ENCODE results near the gene GNAZ.

The GNAZ gene

DNA sequence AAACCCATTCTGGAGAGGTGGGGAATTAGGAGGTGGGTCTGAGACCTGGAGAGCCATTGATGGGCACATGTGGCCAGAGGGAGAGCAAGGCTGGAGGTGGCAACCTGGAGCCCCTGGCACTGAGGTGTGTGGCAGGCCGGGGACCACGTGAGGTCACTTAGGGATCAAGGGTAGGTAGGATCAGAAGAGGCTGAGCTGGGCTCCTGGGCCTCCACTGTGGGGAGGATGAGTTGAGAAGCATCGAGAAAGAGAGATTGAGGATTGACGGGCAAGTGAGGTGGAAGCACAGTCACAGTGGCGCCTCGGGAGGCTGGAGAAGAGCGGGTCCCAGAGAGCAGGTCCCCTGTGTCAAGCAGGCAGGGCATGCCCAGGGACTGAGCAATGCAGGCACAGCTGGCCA, 4.1 kb downstream of the GNAZ start:
- Histone ChIP-seq H3K9ac (ENCODE audit: low read length) (no peak overlapping the region), H3K4me3 (ENCODE audit: low read length) (no peak overlapping the region), H3K27me3 (replicated peaks; ENCODE audit: control insufficient read depth, insufficient read depth, low read length) (peaks cover 7% of the 10 kb centered on the region), H3K9me3 (ENCODE audit: control insufficient read depth, low read length) (no peaks in the 10 kb centered on the region), H3K4me1 (ENCODE audit: control insufficient read depth, insufficient read depth, low read length) (peaks cover 4% of the 10 kb centered on the region), H3K36me3 (ENCODE audit: control insufficient read depth, insufficient read depth, low read length, severe bottlenecking) (no peaks in the 10 kb centered on the region)
- no peak for DNase-seq (ENCODE audit: low read depth)

DNA sequence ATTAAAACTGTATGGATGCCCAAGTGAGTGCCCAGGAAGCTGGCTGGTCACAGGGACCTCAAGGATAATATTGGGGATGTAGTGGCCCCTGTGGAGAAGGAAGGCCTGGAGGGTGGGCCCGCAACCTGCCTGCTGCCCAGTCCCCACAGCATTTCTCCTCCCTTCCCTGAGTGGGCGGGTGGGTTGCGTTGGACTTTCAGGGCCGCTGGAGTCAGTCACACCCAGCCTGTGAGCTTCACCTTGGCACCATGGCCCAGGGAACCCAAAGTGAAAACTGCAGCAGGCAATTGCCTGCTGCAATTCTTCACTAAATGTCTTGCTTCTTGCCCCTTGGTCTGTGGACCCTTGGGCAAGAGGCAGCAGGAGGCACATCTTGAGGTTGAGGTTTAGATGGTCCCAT, 4.7 kb downstream of the GNAZ start:
- H3K36me3 ChIP-seq (ENCODE audit: control insufficient read depth, insufficient read depth, low read length, severe bottlenecking): no peaks in the 10 kb centered on the region
- H3K4me1 ChIP-seq (ENCODE audit: control insufficient read depth, insufficient read depth, low read length): no peaks in the 10 kb centered on the region
- H3K9me3 ChIP-seq (ENCODE audit: control insufficient read depth, low read length): no peaks in the 10 kb centered on the region
- no peak for DNase-seq (ENCODE audit: low read depth)
- H3K27me3 ChIP-seq (replicated peaks; ENCODE audit: control insufficient read depth, insufficient read depth, low read length): peaks cover 4% of the 10 kb centered on the region
- no peak overlapping the region for H3K9ac ChIP-seq (ENCODE audit: low read length)
- no peak overlapping the region for H3K4me3 ChIP-seq (ENCODE audit: low read length)

DNA sequence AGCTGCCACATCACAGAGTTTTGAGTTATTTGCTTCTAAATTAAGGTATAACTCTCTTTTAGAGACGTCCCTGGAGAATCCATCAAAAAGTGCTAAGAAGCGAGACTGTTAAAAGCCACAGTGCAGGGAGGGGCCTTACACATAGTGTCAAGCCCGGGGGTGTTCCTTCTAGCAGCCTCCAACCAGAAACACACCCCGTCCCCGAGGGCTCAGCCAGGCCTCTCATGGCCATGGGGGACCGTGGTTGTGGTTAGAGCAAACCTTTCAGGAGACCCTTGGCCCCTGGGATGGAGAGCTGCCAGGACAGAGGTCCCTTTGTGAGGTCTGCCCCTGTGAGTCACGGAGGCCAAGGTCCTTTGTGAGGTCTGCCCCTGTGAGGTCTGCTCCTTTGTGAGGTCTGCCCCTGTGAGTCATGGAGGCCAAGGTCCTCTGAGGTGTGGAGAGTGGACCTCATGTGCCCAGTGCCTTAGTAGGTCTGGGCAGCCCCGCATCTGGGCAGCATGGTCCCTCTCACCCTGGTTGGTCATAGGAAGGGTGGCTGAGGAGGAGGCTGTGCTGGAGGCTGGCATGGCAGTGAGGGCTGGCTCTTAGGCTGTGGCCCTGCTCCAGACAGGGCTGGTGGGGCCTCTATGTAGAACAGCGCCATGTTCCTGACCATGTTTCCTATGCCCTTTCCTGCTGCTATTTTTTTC, 5.4 kb downstream of the GNAZ start:
- Histone ChIP-seq H3K27me3 (replicated peaks; ENCODE audit: control insufficient read depth, insufficient read depth, low read length) (peaks cover 4% of the 10 kb centered on the region), H3K36me3 (ENCODE audit: control insufficient read depth, insufficient read depth, low read length, severe bottlenecking) (no peaks in the 10 kb centered on the region), H3K4me3 (ENCODE audit: low read length) (no peak overlapping the region), H3K9ac (ENCODE audit: low read length) (no peak overlapping the region), H3K4me1 (ENCODE audit: control insufficient read depth, insufficient read depth, low read length) (no peaks in the 10 kb centered on the region), H3K9me3 (ENCODE audit: control insufficient read depth, low read length) (no peaks in the 10 kb centered on the region)
- DNase-seq (ENCODE audit: low read depth): no peak

DNA sequence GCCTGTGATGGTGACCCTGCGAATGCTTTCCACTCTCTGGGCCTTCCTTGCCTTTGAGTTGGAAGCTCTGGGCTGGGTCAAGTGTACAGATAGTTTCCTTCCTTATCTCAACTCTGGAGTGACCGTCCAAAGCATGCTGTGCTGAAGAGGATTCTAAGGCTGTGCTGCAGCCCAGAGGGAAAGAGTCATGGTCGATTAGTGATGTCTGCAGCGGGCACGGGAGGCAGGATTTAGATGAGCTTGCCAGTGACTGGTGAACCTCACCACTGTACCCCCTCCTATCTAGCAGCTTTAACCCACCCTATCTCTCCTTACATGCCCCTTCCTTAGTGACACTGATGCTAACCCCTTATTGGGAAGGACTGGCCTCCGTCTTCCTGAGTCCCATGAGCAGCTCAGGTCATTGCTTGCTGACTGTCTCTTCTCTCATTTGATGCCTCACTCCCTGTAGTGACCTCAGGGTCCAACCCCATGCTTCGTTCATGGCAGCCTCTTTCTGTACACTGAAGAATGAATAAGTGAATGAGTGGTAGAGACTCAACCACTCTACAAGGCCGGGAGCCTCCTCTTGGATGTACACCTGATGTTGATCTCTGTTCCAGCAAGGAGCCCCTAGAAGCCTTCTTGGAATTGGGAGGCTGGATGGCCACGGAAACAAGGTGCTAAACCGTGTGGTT, 6.7 kb downstream of the GNAZ start:
- no peaks in the 10 kb centered on the region for H3K9me3 ChIP-seq (ENCODE audit: control insufficient read depth, low read length)
- peaks cover 4% of the 10 kb centered on the region for H3K27me3 ChIP-seq (replicated peaks; ENCODE audit: control insufficient read depth, insufficient read depth, low read length)
- DNase-seq (ENCODE audit: low read depth): no peak
- H3K9ac ChIP-seq (ENCODE audit: low read length): no peak overlapping the region
- no peaks in the 10 kb centered on the region for H3K4me1 ChIP-seq (ENCODE audit: control insufficient read depth, insufficient read depth, low read length)
- H3K36me3 ChIP-seq (ENCODE audit: control insufficient read depth, insufficient read depth, low read length, severe bottlenecking): no peaks in the 10 kb centered on the region
- H3K4me3 ChIP-seq (ENCODE audit: low read length): no peak overlapping the region

DNA sequence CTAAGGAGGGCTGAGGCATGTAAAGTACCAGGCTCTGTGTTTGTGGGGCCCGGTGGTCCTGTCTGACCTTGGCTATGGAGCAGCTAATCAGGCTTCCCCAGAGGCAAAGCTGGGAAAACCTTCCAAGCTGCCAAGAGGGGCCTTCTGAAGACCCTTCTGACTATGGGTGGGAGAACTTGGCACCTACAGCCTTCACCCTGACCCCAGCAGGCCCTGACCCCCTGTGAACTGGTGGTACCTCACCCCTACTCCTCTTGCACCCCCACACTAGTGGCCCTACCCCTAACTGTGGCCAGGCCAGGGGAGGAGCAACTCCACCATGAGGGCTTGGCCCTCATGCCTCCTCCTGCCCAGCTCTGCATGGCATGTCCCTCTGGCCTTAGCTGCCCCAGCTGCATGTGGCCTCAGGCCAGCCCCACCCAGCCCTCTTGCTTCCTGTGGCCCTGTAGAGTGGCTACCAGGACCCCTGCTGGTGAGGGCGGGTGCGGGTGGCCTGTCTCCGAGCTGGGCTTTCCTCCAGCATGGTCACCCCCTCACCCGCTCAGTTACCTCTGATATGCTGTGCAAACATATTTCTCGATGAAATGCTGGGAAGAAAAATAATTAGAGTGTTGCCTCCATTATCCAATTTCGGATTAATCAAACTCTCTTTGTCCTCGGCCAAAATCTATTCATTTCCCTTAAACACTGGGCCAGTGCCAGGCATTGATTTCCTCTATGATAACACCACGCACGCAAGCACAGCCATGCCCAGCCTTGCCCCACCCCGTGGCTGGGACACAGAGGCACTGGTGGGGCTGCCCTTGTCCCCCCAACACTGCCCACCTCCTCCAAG, 7.5 kb downstream of the GNAZ start:
- H3K9ac ChIP-seq (ENCODE audit: low read length): no peak overlapping the region
- no peaks in the 10 kb centered on the region for H3K9me3 ChIP-seq (ENCODE audit: control insufficient read depth, low read length)
- no peaks in the 10 kb centered on the region for H3K4me1 ChIP-seq (ENCODE audit: control insufficient read depth, insufficient read depth, low read length)
- no peaks in the 10 kb centered on the region for H3K36me3 ChIP-seq (ENCODE audit: control insufficient read depth, insufficient read depth, low read length, severe bottlenecking)
- H3K4me3 ChIP-seq (ENCODE audit: low read length): no peak overlapping the region
- no peak for DNase-seq (ENCODE audit: low read depth)
- peaks cover 3% of the 10 kb centered on the region for H3K27me3 ChIP-seq (replicated peaks; ENCODE audit: control insufficient read depth, insufficient read depth, low read length)

DNA sequence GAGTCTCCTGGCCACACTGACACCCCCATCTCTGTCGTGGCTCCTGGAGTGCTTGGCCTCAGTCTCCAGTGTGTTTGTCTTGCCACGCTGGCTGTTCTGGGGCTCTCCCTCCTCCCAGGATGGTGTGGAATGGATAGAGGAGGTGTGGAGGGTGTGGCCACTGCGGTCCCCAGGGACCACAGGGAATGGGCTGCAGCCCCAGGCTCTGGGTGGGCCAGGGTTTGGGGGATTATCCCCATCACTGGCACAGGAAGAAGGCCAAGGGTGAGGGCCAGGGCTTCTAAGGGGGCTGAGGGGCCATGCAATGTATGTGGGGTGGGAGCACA, 8.1 kb downstream of the GNAZ start:
- no peak for DNase-seq (ENCODE audit: low read depth)
- Histone ChIP-seq H3K4me1 (ENCODE audit: control insufficient read depth, insufficient read depth, low read length) (no peaks in the 10 kb centered on the region), H3K36me3 (ENCODE audit: control insufficient read depth, insufficient read depth, low read length, severe bottlenecking) (no peaks in the 10 kb centered on the region), H3K27me3 (replicated peaks; ENCODE audit: control insufficient read depth, insufficient read depth, low read length) (no peaks in the 10 kb centered on the region), H3K4me3 (ENCODE audit: low read length) (no peak overlapping the region), H3K9me3 (ENCODE audit: control insufficient read depth, low read length) (no peaks in the 10 kb centered on the region), H3K9ac (ENCODE audit: low read length) (no peak overlapping the region)

DNA sequence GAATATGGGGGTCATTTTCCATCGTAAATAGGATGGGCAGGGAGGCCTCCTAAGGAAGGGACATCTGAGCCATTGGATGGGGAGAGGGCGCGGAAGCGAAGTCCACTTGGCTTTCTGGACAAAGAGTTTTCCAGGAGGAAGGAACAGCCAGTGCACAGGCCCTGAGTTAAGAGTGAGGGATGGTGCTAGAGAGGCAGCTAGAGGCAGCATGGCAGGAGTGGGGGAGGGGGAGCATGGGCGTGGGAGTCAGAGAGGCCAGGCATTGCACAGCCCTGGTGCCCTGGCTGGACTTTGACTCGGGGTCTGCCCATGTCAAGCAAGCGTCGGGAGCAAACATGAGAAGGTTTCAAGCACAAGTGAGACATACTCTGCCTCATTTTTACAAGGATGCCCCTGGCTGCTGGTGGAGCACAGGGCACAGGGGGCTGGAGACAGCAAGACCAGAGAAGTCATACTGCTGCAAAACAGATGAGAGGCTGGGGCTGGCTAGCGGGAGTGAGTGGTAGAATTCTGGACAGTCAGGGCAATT, 9.0 kb downstream of the GNAZ start:
- no peak overlapping the region for H3K9ac ChIP-seq (ENCODE audit: low read length)
- no peaks in the 10 kb centered on the region for H3K4me1 ChIP-seq (ENCODE audit: control insufficient read depth, insufficient read depth, low read length)
- no peaks in the 10 kb centered on the region for H3K9me3 ChIP-seq (ENCODE audit: control insufficient read depth, low read length)
- H3K4me3 ChIP-seq (ENCODE audit: low read length): no peak overlapping the region
- H3K27me3 ChIP-seq (replicated peaks; ENCODE audit: control insufficient read depth, insufficient read depth, low read length): peaks cover 7% of the 10 kb centered on the region
- H3K36me3 ChIP-seq (ENCODE audit: control insufficient read depth, insufficient read depth, low read length, severe bottlenecking): no peaks in the 10 kb centered on the region
- no peak for DNase-seq (ENCODE audit: low read depth)

DNA sequence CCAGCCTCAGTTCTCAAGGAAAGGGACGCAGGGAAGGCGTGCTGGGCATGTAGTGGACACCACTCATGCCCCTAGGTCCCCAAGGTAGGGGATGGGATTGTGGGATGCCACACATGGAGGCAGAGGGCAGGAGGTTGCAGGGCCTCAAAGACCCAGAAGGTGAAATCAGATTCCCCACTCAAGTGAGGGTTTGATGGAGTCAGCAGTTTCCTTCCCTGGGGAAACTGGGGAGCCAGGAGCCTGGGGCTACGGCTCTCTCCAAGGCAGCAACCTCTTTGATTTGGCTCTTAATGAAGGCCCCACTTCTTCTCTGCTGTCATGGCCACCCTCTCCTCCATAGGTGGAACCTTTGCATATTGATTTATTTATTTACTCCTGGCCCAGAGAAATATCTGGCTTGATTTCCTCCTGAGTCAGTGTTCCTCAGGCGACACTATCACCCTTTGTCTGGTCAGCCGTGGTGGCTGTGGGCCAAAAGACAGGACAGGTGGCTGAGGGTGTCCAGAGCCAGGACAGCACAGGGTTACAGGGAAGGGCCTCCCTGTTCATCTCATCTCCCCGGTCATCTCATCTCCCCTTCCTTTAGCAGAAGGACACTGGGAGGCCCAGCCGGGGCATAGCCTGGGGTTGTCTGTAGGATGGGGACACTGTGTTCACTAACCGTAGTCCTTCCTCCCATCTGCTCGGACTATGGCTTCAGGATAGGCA, 9.6 kb downstream of the GNAZ start:
- no peaks in the 10 kb centered on the region for H3K4me1 ChIP-seq (ENCODE audit: control insufficient read depth, insufficient read depth, low read length)
- H3K4me3 ChIP-seq (ENCODE audit: low read length): no peak overlapping the region
- H3K9ac ChIP-seq (ENCODE audit: low read length): no peak overlapping the region
- DNase-seq (ENCODE audit: low read depth): no peak
- peaks cover 7% of the 10 kb centered on the region for H3K27me3 ChIP-seq (replicated peaks; ENCODE audit: control insufficient read depth, insufficient read depth, low read length)
- H3K9me3 ChIP-seq (ENCODE audit: control insufficient read depth, low read length): no peaks in the 10 kb centered on the region
- H3K36me3 ChIP-seq (ENCODE audit: control insufficient read depth, insufficient read depth, low read length, severe bottlenecking): no peaks in the 10 kb centered on the region

DNA sequence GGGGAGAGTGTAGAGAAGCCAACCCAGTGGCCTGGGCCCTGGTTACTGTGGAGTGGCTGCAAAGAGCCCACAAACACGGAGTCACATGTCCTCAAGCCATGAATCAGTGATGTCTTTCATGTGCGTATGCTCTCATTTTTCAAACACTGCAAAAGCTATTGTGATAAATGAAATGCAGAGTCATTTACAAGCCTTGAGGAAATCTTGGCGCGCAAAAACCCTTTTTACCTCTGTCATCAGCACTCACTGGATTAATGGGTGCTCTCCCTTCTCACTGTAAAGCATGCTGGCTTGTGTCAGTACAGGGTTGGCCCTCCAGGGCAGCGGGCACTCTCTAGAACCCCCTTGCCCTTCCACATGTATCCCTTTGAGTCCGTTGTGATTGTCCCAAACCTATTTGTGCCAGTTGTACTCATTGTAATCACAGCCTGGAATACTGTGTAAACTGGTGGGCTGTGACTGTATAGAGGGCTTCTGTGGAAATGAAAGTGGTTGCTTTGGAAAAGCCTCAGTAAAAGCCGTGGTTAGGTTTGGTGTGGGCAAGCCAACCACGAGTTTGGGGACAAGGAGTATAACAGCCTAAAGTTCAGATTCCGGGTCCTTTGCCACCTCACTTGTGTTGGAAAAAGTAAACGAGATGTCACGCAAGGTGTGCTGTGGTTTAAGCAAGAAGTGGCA, 10.4 kb downstream of the GNAZ start:
- Histone ChIP-seq H3K27me3 (replicated peaks; ENCODE audit: control insufficient read depth, insufficient read depth, low read length) (peaks cover 7% of the 10 kb centered on the region), H3K36me3 (ENCODE audit: control insufficient read depth, insufficient read depth, low read length, severe bottlenecking) (no peaks in the 10 kb centered on the region), H3K9me3 (ENCODE audit: control insufficient read depth, low read length) (no peaks in the 10 kb centered on the region), H3K9ac (ENCODE audit: low read length) (no peak overlapping the region), H3K4me3 (ENCODE audit: low read length) (no peak overlapping the region), H3K4me1 (ENCODE audit: control insufficient read depth, insufficient read depth, low read length) (no peaks in the 10 kb centered on the region)
- DNase-seq (ENCODE audit: low read depth): no peak

DNA sequence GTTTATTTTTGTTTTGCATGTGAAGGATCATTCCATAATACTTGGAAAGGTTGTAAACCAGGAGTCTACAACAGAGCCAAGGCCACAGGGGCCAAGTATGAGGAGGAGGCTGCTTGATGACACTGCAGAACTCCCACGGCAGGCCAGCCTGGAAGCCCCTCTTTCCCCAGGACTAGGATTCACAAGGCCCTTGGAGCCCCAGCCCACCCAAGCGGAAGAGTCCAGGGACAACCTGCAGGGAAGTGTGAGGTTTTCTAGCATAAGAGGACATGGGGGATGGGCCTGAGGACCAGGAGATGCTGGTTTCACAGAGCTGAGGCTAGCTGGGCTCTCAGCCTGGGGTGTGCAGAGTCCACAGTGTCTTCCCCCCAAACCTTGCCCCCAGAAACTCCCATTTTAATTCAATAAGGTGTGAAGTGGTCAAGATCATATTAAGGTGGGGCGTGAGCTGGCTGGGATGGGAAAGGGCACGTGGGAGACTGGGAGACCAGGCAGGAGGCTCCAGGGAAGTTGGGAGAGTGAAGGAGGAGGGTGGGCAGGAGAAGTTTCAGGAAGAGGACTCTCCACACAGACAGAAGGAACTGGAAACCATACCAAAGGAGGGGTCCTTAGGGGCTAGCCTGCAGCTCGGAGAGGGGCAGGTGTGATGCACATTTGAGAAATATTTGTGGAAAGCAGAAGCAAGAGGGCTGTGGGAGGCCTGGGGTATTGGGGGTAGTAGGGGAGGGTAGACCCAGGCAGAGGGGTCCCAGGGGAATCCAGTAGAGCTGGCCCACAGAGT, 12.4 kb downstream of the GNAZ start:
- DNase-seq (ENCODE audit: low read depth): no peak
- Histone ChIP-seq H3K4me1 (ENCODE audit: control insufficient read depth, insufficient read depth, low read length) (no peaks in the 10 kb centered on the region), H3K36me3 (ENCODE audit: control insufficient read depth, insufficient read depth, low read length, severe bottlenecking) (no peaks in the 10 kb centered on the region), H3K9ac (ENCODE audit: low read length) (no peak overlapping the region), H3K4me3 (ENCODE audit: low read length) (no peak overlapping the region), H3K9me3 (ENCODE audit: control insufficient read depth, low read length) (no peaks in the 10 kb centered on the region), H3K27me3 (replicated peaks; ENCODE audit: control insufficient read depth, insufficient read depth, low read length) (peaks cover 7% of the 10 kb centered on the region)

Data from adipocyte (in vitro differentiated cells).